PC-3 (cell line): ENCODE data around the gene HCFC2. TPM values are rescaled to one million over a fixed set of nuclear protein-coding genes. Genes with fewer than 3 reads are reported as not detected.

Experiments
- ATAC-seq: fragments of 200-7000 bp; cut with Tn5 transposase; 2 replicates; pipeline ENCODE4 v1.9.1; 2020; ENCODE audit warnings: mild to moderate bottlenecking, moderate library complexity
- BruUV-seq: library from RNA; stranded (reverse); fragments of 400-500 nt; replicated peaks from 2 replicates; lab custom pipeline; 2021; lab: Mats Ljungman, UMichigan
- CTCF ChIA-PET: fragments of 300-600 bp; sonication (Branson Sonifier 250); formaldehyde crosslinking; loops from one replicate; lab custom pipeline; 2022; ENCODE audit warnings: antibody characterized with exemption; lab: Charles Lee
- POLR2A ChIA-PET: fragments of 300-600 bp; sonication (Branson Sonifier 250); formaldehyde crosslinking; loops from one replicate; lab custom pipeline; 2022; ENCODE audit warnings: antibody characterized with exemption; ENCODE audit not compliant: unreplicated experiment; lab: Charles Lee
- DNase-seq: peaks from one replicate; pipeline ENCODE4 v3.0.0-alpha.2; 2015
- H2AFZ ChIP-seq: fragments of 300-600 bp; sonication (generic); 2 replicates; pipeline ENCODE4 v1.6.0; 2016; ENCODE audit warnings: antibody characterized with exemption, low read length
- H3F3A ChIP-seq: fragments of 300-600 bp; sonication (generic); one replicate; pipeline ENCODE4 v1.6.0; 2017; ENCODE audit warnings: antibody characterized with exemption, low read length, control low read depth, mild to moderate bottlenecking; ENCODE audit not compliant: unreplicated experiment
- H3K27ac ChIP-seq: fragments of 300-600 bp; sonication (generic); 2 replicates; pipeline ENCODE4 v1.5.1; 2016; ENCODE audit warnings: mild to moderate bottlenecking, low read length
- H3K27me3 ChIP-seq: fragments of 300-600 bp; sonication (generic); 2 replicates; pipeline ENCODE4 v1.6.1; 2016; ENCODE audit warnings: low read length, mixed read lengths
- H3K36me3 ChIP-seq: fragments of 300-600 bp; sonication (generic); 2 replicates; pipeline ENCODE4 v1.6.1; 2016; ENCODE audit warnings: low read depth, mixed run types, low read length, mixed read lengths
- H3K4me1 ChIP-seq: fragments of 300-600 bp; sonication (generic); 2 replicates; pipeline ENCODE4 v1.5.1; 2016; ENCODE audit warnings: low read length; ENCODE audit not compliant: insufficient read depth
- H3K4me2 ChIP-seq: fragments of 300-600 bp; sonication (generic); 2 replicates; pipeline ENCODE4 v1.6.0; 2016; ENCODE audit warnings: low read length
- H3K4me3 ChIP-seq: fragments of 300-600 bp; sonication (generic); 2 replicates; pipeline ENCODE4 v1.5.1; 2016; ENCODE audit warnings: mild to moderate bottlenecking, low read length, mixed read lengths
- H3K79me2 ChIP-seq: fragments of 300-600 bp; sonication (generic); 2 replicates; pipeline ENCODE4 v1.6.1; 2017; ENCODE audit warnings: low read length, mixed read lengths
- H3K9ac ChIP-seq: fragments of 300-600 bp; sonication (generic); 2 replicates; pipeline ENCODE4 v1.6.0; 2016; ENCODE audit warnings: mild to moderate bottlenecking, low read length
- H3K9me2 ChIP-seq: fragments of 300-600 bp; sonication (generic); replicated peaks from 2 replicates; pipeline ENCODE4 v1.6.1; 2016; ENCODE audit warnings: mixed run types, low read length, mixed read lengths
- H3K9me3 ChIP-seq: fragments of 300-600 bp; sonication (generic); 2 replicates; pipeline ENCODE4 v1.6.1; 2016; ENCODE audit warnings: low read length, mixed read lengths
- H4K20me1 ChIP-seq: fragments of 300-600 bp; sonication (generic); 2 replicates; pipeline ENCODE4 v1.6.1; 2016; ENCODE audit warnings: low read length, mixed read lengths
- CTCF ChIP-seq: fragments of 300-600 bp; sonication (generic); conservative IDR thresholded peaks from 2 replicates; pipeline ENCODE4 v1.5.1; 2017; ENCODE audit warnings: antibody characterized with exemption, low read depth, mild to moderate bottlenecking, low read length
- EZH2 ChIP-seq: fragments of 300-600 bp; sonication (generic); IDR thresholded peaks from one replicate; pipeline ENCODE4 v1.6.1; 2017; ENCODE audit warnings: antibody characterized with exemption, mild to moderate bottlenecking, low read length; ENCODE audit not compliant: unreplicated experiment
- EZH2phosphoT487 ChIP-seq: fragments of 300-600 bp; sonication (generic); IDR thresholded peaks from 2 replicates; pipeline ENCODE4 v1.6.1; 2018; ENCODE audit warnings: mild to moderate bottlenecking, antibody characterized with exemption, low read length, borderline replicate concordance
- intact Hi-C: fragments of 100-400 bp; cut with micrococcal nuclease; formaldehyde crosslinking; loops from 2 replicates; pipeline ENCODE4 v1.9.0; 2023
- total RNA-seq: library from RNA; depleted of rRNA; stranded (reverse); fragments of >200 nt; gene quantifications from 2 replicates; pipeline ENCODE4 v1.2.3, GENCODE V29; 2014

The HCFC2 gene
- total RNA-seq, 1 experiment from 2014 or later, result 7.8 TPM

- intact Hi-C loops, result no loop called here
- H4K20me1 ChIP-seq, result no peaks in the 10 kb centered on the region
- ATAC-seq, result no peak
- H3K9me3 ChIP-seq, result no peaks in the 10 kb centered on the region
- no peaks in the 10 kb centered on the region for H3F3A ChIP-seq
- peaks cover 45% of the 10 kb centered on the region for H3K4me1 ChIP-seq
- ChIA-PET CTCF (no interaction called here), POLR2A (interaction anchor here (0.6 kb wide), 1 partner anchor 196 kb away, joined by 3 read pairs; no protein-coding TSS in a partner anchor)
- DNase-seq, result no peak
- H2AFZ ChIP-seq, result no peak overlapping the region
- no peak overlapping the region for H3K27ac ChIP-seq
- H3K79me2 ChIP-seq, result peaks cover 62% of the 10 kb centered on the region
- no peak overlapping the region for H3K9ac ChIP-seq
- H3K4me3 ChIP-seq, result no peak overlapping the region
- TF ChIP-seq EZH2 (no peak), CTCF (no peak), EZH2phosphoT487 (no peak)
- BruUV-seq, result no TSS peak
- H3K4me2 ChIP-seq, result no peak overlapping the region
- no peaks in the 10 kb centered on the region for H3K27me3 ChIP-seq
- H3K9me2 ChIP-seq, result no peaks in the 10 kb centered on the region
- peaks cover 17% of the 10 kb centered on the region for H3K36me3 ChIP-seq
These were observed 69.0 kb downstream of the HCFC2 start for GRCh38 chr12:104133321-104133720.

GRCh38 chr12:104133866-104134265 lies 69.5 kb downstream of the HCFC2 start:
- Histone ChIP-seq H3K4me1 (peaks cover 48% of the 10 kb centered on the region), H3F3A (no peaks in the 10 kb centered on the region), H3K4me2 (no peak overlapping the region), H2AFZ (no peak overlapping the region), H3K9me2 (no peaks in the 10 kb centered on the region), H3K9ac (no peak overlapping the region), H3K9me3 (no peaks in the 10 kb centered on the region), H3K27ac (no peak overlapping the region), H3K79me2 (peaks cover 62% of the 10 kb centered on the region), H3K27me3 (no peaks in the 10 kb centered on the region), H3K36me3 (peaks cover 15% of the 10 kb centered on the region), H3K4me3 (no peak overlapping the region), H4K20me1 (no peaks in the 10 kb centered on the region)
- BruUV-seq, result no TSS peak
- DNase-seq (no peak), ATAC-seq (no peak)
- POLR2A ChIA-PET, result interaction anchor here (0.6 kb wide), 1 partner anchor 197 kb away, joined by 3 read pairs; no protein-coding TSS in a partner anchor
- CTCF ChIA-PET, result no interaction called here
- TF ChIP-seq EZH2phosphoT487, result no peak
- no peak for TF ChIP-seq CTCF
- no peak for TF ChIP-seq EZH2
- intact Hi-C loops, result no loop called here

- H3K9me3 ChIP-seq, result no peaks in the 10 kb centered on the region
- peaks cover 48% of the 10 kb centered on the region for H3K4me1 ChIP-seq
- DNase-seq (no peak), ATAC-seq (no peak)
- no peaks in the 10 kb centered on the region for H3K9me2 ChIP-seq
- BruUV-seq, result no TSS peak
- POLR2A ChIA-PET, result no interaction called here
- no peaks in the 10 kb centered on the region for H3K27me3 ChIP-seq
- H3K4me3 ChIP-seq, result no peak overlapping the region
- no peaks in the 10 kb centered on the region for H3F3A ChIP-seq
- H4K20me1 ChIP-seq, result no peaks in the 10 kb centered on the region
- H3K79me2 ChIP-seq, result peaks cover 55% of the 10 kb centered on the region
- CTCF ChIA-PET, result no interaction called here
- no peak overlapping the region for H2AFZ ChIP-seq
- peaks cover 8% of the 10 kb centered on the region for H3K36me3 ChIP-seq
- H3K27ac ChIP-seq, result no peak overlapping the region
- TF ChIP-seq EZH2, result no peak
- no peak for TF ChIP-seq EZH2phosphoT487
- no peak for TF ChIP-seq CTCF
- H3K4me2 ChIP-seq, result 0 out of 2 replicates have a peak overlapping the region, but pooled peaks have one; percentile 98
- H3K9ac ChIP-seq, result no peak overlapping the region
- intact Hi-C loops, result loop anchor here (5.0 kb wide), 1 partner anchor 152 kb away; no protein-coding TSS in a partner anchor
These were observed 70.6 kb downstream of the HCFC2 start for GRCh38 chr12:104134882-104135281.
